Activated CD4-positive, alpha-beta T cell treated with anti-CD3 and anti-CD28 coated beads for 24 hours (primary cell): ENCODE data around the gene UGT1A7.
"Not testable (repeated sequence)": the region's sequence is repeated elsewhere in the genome, so short reads cannot be mapped to it uniquely, and the experiment has no call there.

Experiments used
- DNase-seq, 2 donors: peaks; one replicate each; pipeline ENCODE4 v3.0.0-alpha.2; 2020; ENCODE audit warnings: low read depth in 2 of 2

UGT1A7 gene

GRCh38 chr2:233681521-233682099 lies at the start of gene UGT1A7:
Gene UGT1A7, plus strand, starts transcription at chr2:233681901. Its CDS starts 37 bp downstream, at chr2:233681938.
- DNase-seq, result no peak

GRCh38 chr2:233636306-233636705 lies 45.4 kb upstream of the UGT1A7 start, which contains the start of gene UGT1A10:
Gene UGT1A10, plus strand, starts transcription at chr2:233636448. Its CDS starts 75 bp downstream, at chr2:233636523.
- DNase-seq, result not testable (repeated sequence)

GRCh38 chr2:233638836-233639235 lies 42.9 kb upstream of the UGT1A7 start:
- no peak for DNase-seq

- no peak for DNase-seq
Measured at GRCh38 chr2:233639860-233640259, 41.8 kb upstream of the UGT1A7 start.

- no peak for DNase-seq
Measured at GRCh38 chr2:233643128-233643527, 38.6 kb upstream of the UGT1A7 start.

- not testable (repeated sequence) for DNase-seq
Measured at GRCh38 chr2:233646033-233646432, 35.7 kb upstream of the UGT1A7 start.

GRCh38 chr2:233650981-233651380 lies 30.7 kb upstream of the UGT1A7 start:
- DNase-seq, result no peak

GRCh38 chr2:233651430-233651829 lies 30.3 kb upstream of the UGT1A7 start:
- DNase-seq, result no peak

- no peak for DNase-seq
Measured at GRCh38 chr2:233654501-233654900, 27.2 kb upstream of the UGT1A7 start.

GRCh38 chr2:233655043-233655442 lies 26.7 kb upstream of the UGT1A7 start:
- no peak for DNase-seq

GRCh38 chr2:233655943-233656342 lies 25.8 kb upstream of the UGT1A7 start:
- DNase-seq, result not testable (repeated sequence)

GRCh38 chr2:233656443-233656842 lies 25.3 kb upstream of the UGT1A7 start:
- no peak for DNase-seq

- DNase-seq, result no peak
Measured at GRCh38 chr2:233658610-233659009, 23.1 kb upstream of the UGT1A7 start.

- no peak for DNase-seq
Measured at GRCh38 chr2:233663911-233664310, 17.8 kb upstream of the UGT1A7 start.

- no peak for DNase-seq
Measured at GRCh38 chr2:233668605-233669260, 13.0 kb upstream of the UGT1A7 start.

- no peak for DNase-seq
Measured at GRCh38 chr2:233671290-233672161, 10.2 kb upstream of the UGT1A7 start, which contains the start of gene UGT1A9. Gene UGT1A9, plus strand, starts transcription at chr2:233671898. Its CDS starts 37 bp downstream, at chr2:233671935.

GRCh38 chr2:233672886-233673285 lies 8.8 kb upstream of the UGT1A7 start:
- no peak for DNase-seq

GRCh38 chr2:233673896-233674295 lies 7.8 kb upstream of the UGT1A7 start:
- DNase-seq, result no peak

- no peak for DNase-seq
Measured at GRCh38 chr2:233674314-233674713, 7.4 kb upstream of the UGT1A7 start.

GRCh38 chr2:233674995-233675394 lies 6.7 kb upstream of the UGT1A7 start:
- no peak for DNase-seq

GRCh38 chr2:233676046-233676445 lies 5.7 kb upstream of the UGT1A7 start:
- DNase-seq, result no peak

- DNase-seq, result no peak
Measured at GRCh38 chr2:233679196-233679595, 2.5 kb upstream of the UGT1A7 start.
